H1 (cell line): Measurements from ENCODE around the gene ANO2.

ENCODE experiments used
- POLR2A ChIP-seq, 2 experiments: IDR thresholded peaks; 1 replicate in 1 of 2; 2 replicates in 1 of 2; pipeline ENCODE4 v1.6.1; 2011; ENCODE audit warnings: low read depth in 2 of 2, low read length in 2 of 2, mild to moderate bottlenecking in 2 of 2; ENCODE audit errors: control extremely low read depth in 1 of 2
- POLR2AphosphoS5 ChIP-seq: IDR thresholded peaks from 2 replicates; pipeline ENCODE4 v1.6.1; 2011; ENCODE audit warnings: low read depth, low read length
- RFX5 ChIP-seq: IDR thresholded peaks from 2 replicates; pipeline ENCODE4 v1.6.1; 2011; ENCODE audit warnings: low read depth, low read length, improper control_type of control experiment, borderline replicate concordance
- SIN3A ChIP-seq, 2 experiments: IDR thresholded peaks in 1 of 2; conservative IDR thresholded peaks in 1 of 2; 2 replicates each; pipeline ENCODE4 v1.6.1; 2011 to 2012; ENCODE audit warnings: low read length in 2 of 2, improper control_type of control experiment in 1 of 2, low read depth in 1 of 2, mild to moderate bottlenecking in 1 of 2
- SIRT6 ChIP-seq: IDR thresholded peaks from one replicate; pipeline ENCODE4 v1.7.1; 2012; ENCODE audit warnings: low read length, inconsistent platforms
- SP1 ChIP-seq: IDR thresholded peaks from 2 replicates; pipeline ENCODE4 v1.6.1; 2011; ENCODE audit warnings: low read depth, low read length
- TAF1 ChIP-seq: IDR thresholded peaks from 2 replicates; pipeline ENCODE4 v1.6.1; 2011; ENCODE audit warnings: mild to moderate bottlenecking, low read depth, low read length
- TF ChIP-seq, protein P1 (sequence below), 3 experiments: IDR thresholded peaks; 1 replicate in 2 of 3; 2 replicates in 1 of 3; pipeline versions ENCODE4 v1.5.1 to v1.6.1; 2011; ENCODE audit warnings: low read length in 3 of 3, mild to moderate bottlenecking in 3 of 3, inconsistent platforms in 2 of 3, low read depth in 1 of 3, moderate library complexity in 1 of 3; ENCODE audit not compliant: insufficient read depth in 1 of 3; ENCODE audit errors: control extremely low read depth in 1 of 3
- TF ChIP-seq, protein P2 (sequence below): IDR thresholded peaks from 2 replicates; pipeline ENCODE4 v1.6.1; 2012; ENCODE audit warnings: inconsistent platforms

- TF ChIP-seq, protein P1, sequence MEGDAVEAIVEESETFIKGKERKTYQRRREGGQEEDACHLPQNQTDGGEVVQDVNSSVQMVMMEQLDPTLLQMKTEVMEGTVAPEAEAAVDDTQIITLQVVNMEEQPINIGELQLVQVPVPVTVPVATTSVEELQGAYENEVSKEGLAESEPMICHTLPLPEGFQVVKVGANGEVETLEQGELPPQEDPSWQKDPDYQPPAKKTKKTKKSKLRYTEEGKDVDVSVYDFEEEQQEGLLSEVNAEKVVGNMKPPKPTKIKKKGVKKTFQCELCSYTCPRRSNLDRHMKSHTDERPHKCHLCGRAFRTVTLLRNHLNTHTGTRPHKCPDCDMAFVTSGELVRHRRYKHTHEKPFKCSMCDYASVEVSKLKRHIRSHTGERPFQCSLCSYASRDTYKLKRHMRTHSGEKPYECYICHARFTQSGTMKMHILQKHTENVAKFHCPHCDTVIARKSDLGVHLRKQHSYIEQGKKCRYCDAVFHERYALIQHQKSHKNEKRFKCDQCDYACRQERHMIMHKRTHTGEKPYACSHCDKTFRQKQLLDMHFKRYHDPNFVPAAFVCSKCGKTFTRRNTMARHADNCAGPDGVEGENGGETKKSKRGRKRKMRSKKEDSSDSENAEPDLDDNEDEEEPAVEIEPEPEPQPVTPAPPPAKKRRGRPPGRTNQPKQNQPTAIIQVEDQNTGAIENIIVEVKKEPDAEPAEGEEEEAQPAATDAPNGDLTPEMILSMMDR (IDR thresholded peaks at IDR 0.05; ENCODE audit: control extremely low read depth in 1 of 3, insufficient read depth in 1 of 3, low read depth in 1 of 3, low read length in 3 of 3): no peak
- TF ChIP-seq POLR2A (IDR thresholded peaks at IDR 0.05; ENCODE audit: control extremely low read depth in 1 of 2, low read depth in 2 of 2, low read length in 2 of 2) (no peak), POLR2AphosphoS5 (no peak), TAF1 (no peak), SIRT6 (no peak), RFX5 (no peak), SP1 (no peak), SIN3A (conservative IDR thresholded peaks at IDR 0.05 in 1 of 2, IDR thresholded peaks at IDR 0.05 in 1 of 2; ENCODE audit: low read depth in 1 of 2, low read length in 2 of 2) (no peak)
- TF ChIP-seq, protein P2, sequence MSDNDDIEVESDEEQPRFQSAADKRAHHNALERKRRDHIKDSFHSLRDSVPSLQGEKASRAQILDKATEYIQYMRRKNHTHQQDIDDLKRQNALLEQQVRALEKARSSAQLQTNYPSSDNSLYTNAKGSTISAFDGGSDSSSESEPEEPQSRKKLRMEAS: no peak
Observed at GRCh38 chr12:5736527-5736926, 208.5 kb downstream of the ANO2 start.
